Measurements from ENCODE around the gene BPIFB3. TPM values are rescaled to one million over a fixed set of nuclear protein-coding genes. Genes with fewer than 3 reads are reported as not detected.
A peak's percentile ranks its signal among the peaks of the same experiment; 100 is the strongest.
"Not testable (repeated sequence)": the region's sequence is repeated elsewhere in the genome, so short reads cannot be mapped to it uniquely, and the experiment has no call there.

Gene BPIFB3
- total RNA-seq, 1 experiment from 2014 or later, result not detected

DNA sequence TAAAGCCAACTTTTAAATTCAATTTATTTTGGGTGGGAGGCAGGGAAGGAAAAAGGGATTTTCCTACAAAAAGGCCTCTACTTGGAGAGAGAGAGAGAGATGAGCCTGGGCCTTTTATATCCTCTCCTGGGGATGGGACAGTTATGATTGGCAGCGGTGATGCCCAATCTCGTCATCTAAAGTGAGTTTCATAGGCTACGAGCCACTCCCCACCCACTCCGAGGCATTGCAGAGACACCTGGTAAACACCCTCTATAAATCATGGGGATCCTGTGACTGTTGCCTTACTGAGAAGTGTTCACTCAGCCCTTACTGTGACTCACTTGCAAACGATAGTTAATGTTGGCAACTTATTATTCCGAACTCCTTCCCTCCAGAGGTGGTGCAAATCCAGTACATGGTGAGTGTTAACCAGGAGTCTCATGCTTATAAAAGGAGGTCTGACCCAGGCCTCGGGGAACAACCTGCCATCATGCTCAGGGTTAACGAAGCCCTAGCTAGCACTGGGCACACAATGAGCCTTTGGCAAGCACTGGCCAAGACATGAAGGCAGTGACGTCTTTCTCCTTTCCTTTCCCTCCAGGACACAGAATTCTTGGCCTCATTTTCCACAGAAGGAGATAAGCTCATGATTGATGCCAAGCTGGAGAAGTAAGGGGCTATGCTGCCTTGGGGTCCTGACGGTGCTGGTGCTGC is 46.3 kb downstream of the BPIFB3 start:
- in situ Hi-C loops (cut with HindIII; ENCODE audit: low pct_unique_long_range_greater_than_20kb, low sequenced_read_pairs), result no loop called here

DNA sequence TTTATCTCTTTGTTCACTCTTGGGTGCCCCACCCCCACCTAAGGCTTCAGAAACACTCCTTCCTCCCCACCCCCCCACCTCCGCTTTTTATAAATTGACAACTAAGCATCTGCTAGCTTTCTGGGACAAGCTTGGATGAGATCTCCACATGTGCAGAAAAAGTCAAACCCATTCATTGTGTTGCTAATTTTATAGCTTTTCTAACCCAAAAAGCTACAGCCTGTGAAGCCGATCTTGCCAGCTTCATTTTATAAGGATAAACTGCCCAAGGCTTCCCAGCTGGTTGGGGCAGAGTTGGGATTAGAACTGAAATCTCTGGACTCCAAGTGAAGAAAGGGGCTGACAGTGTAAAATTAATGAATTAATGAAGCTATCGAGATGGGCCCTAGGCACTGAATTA is 49.9 kb downstream of the BPIFB3 start:
- DNase-seq (ENCODE audit: low read depth), result no peak
- in situ Hi-C loops (cut with HindIII; ENCODE audit: low pct_unique_long_range_greater_than_20kb, low sequenced_read_pairs), result no loop called here

More for the DNA sequence above, 46.3 kb downstream of the BPIFB3 start:
- DNase-seq (ENCODE audit: low read depth), result peak; percentile 49

DNA sequence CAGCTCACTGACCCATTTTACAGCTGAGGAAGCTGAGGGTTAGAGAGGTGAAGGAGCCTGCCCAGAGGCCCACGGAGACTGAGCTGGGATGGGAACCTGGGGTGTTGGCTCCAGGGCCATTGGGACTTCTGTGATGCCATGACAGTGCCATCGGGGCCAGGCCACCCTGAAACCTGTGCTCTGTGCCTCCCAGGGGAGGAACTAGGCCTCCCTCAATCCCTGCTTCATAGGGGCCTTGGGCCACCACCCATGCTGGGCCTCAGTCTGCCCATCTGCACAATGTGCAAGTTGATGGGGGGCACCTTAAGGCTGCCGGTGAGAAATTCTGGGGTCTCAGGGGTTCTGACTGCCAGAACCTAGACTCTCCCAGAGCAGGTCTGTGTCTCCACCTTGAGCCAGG is 50.6 kb downstream of the BPIFB3 start:
- in situ Hi-C loops (cut with HindIII; ENCODE audit: low pct_unique_long_range_greater_than_20kb, low sequenced_read_pairs), result no loop called here
- no peak for DNase-seq (ENCODE audit: low read depth)

DNA sequence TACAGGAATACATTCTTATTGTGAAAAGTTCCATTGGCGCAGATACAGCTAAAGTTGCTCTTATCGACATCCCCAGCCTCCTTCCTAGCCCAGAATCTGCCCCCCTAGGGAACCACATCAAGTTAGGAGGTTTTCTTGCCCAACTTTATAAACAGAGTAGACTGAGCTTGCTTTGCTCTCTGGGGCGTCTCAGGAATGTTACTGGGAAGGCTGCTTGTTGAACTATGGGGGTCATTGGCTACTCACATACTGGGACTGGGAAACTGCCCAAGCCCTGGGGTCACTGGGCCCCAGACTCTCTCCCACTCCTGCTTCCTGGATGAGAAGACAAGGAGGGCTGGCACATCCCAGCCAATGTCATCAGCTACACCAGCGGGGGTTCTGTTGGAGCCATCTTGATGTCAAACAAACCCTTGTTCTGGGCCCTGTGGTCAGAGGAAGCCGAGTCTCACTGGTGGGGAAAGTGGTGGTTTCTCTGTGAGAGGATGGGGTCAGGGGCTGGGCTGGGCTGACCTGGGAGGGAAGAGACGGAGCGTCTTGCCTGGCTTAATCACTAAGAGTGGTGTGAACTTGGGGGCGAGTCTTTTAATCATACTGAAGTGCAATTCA is 51.7 kb downstream of the BPIFB3 start:
- in situ Hi-C loops (cut with HindIII; ENCODE audit: low pct_unique_long_range_greater_than_20kb, low sequenced_read_pairs), result no loop called here
- no peak for DNase-seq (ENCODE audit: low read depth)

DNA sequence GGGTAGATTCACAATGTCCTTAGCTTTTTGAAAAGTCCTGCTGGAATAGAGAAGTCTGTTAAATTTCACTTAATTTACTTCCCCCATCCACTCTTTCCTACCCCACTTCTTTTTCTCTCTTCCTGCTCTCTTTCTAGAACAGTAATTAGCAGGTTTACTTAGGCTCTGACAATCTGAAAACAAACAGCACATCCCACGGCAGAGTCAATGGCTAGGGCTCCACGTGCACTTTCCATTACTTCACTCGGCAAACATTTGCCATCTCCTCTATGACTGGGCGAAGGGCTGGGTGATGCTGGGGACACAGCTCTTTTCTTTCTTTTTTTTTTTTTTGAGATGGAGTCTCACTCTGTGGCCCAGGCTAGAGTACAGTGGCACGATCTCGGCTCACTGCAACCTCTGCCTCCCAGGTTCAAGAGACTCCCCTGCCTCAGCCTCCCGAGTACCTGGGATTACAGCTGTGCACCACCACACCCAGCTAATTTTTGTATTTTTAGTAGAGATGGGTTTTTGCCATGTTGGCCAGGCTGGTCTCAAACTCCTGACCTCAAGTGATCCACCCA is 52.4 kb downstream of the BPIFB3 start:
- DNase-seq (ENCODE audit: low read depth); in situ Hi-C loops (cut with HindIII; ENCODE audit: low pct_unique_long_range_greater_than_20kb, low sequenced_read_pairs): not testable (repeated sequence)

DNA sequence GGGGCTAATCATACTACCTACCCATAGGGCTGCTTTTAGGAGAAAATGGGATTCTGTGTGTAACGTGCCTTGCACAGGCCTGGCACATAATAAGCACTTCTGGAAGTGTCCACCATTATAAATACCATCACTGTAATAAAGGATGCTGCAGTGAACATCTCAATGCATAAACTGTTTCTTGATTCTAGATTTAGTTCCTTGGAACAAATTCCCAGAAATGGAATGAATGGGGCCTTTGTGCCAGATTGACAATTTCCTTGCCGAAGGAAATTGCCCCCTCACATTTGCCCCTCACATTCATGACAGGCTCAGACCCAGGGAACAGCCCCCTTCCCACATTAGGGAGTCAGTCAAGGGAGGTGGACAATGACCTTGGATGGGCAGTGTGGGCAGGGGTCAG is 55.0 kb downstream of the BPIFB3 start:
- in situ Hi-C loops (cut with HindIII; ENCODE audit: low pct_unique_long_range_greater_than_20kb, low sequenced_read_pairs), result no loop called here
- no peak for DNase-seq (ENCODE audit: low read depth)

DNA sequence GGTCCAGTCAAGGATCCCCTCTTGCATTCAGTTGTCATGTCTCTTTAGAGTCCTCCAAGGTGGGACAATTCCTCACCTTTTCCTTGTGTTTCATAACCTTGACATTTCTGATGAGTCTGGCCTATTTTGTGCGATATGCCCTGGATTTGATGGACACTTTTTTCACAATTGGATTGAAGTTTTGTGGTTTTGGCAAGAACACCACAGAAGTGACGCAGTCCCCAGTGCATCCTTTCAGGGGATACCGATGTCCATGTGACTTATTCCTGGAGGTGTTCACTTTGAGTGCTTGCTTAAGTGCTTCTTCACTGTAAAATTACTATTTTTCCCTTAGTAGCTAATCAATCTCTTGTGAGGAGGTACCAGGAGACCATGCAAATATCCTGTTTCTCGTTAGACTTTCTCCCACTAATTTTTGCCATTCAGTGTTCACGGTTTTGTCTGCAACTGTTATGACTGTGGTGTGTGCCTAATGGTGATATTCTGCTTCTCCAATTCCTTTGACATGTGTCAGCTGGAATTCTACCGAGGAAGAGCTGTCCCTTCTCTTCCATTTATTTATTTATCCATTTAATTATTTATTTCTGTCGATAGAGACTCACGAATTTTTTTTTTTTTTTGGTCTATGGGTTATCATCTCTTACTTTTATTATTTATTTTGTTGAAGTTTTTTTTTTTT is 56.6 kb downstream of the BPIFB3 start:
- DNase-seq (ENCODE audit: low read depth), result no peak
- in situ Hi-C loops (cut with HindIII; ENCODE audit: low pct_unique_long_range_greater_than_20kb, low sequenced_read_pairs), result no loop called here

DNA sequence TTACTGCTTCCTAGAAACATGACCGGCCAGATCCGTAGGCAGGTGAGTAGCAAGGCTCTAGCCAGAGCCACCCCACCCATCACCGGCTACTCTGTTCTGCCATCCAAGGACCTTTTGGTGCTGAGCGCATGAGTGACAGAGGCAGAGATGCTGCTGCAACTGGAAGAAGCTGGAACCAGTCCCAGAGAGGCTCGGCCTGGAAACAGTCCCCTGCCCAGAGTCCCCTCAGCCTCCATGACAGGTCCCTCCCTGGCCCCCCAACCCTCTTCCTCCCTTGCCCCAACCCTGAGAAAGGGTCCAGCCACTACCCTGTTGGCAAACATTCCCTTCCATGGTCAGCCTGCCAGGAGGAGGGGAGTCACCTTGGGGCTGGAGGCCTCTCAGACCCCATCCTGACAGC is 57.6 kb downstream of the BPIFB3 start:
- no peak for DNase-seq (ENCODE audit: low read depth)
- in situ Hi-C loops (cut with HindIII; ENCODE audit: low pct_unique_long_range_greater_than_20kb, low sequenced_read_pairs), result no loop called here

DNA sequence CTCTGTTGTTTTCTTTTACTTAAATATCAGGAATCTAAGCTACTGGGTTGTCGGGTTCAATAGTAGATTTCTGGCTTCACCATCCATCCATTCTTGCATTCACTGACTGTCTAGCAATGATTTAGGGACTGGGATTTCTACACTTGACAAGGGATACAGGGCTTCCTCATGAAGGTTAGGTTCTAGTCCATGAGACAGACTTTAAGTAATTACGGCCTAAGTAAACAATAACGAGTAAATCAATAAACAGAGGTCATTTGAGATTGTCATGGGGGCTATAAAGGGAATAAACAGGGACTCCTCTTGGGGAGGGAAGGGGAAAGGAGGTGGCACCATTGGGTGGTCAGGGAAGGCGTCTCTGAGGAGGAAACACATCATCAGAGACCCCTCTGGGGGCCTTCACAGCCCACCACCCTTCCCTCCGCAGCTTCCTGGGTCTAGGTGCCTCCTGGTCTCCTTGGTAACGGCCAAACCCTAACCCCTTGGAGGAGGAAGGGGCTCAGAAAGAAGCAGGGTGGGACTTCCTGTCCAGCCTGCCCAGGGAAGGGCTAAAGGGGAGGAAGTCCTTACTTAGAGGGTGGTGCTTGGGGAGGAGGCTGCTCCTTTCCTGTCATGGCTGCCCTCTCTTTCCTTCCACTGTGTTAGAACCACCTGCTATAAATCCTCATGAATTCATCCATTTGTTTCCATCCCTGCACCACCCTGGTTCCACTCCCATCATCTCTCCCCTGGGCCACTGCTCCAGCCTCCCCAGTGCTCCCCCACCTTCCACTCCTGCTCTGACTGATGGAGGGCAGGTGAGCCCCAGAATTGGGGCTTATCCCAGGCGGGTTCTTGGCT is 59.1 kb downstream of the BPIFB3 start:
- no peak for DNase-seq (ENCODE audit: low read depth)
- in situ Hi-C loops (cut with HindIII; ENCODE audit: low pct_unique_long_range_greater_than_20kb, low sequenced_read_pairs), result no loop called here

DNA sequence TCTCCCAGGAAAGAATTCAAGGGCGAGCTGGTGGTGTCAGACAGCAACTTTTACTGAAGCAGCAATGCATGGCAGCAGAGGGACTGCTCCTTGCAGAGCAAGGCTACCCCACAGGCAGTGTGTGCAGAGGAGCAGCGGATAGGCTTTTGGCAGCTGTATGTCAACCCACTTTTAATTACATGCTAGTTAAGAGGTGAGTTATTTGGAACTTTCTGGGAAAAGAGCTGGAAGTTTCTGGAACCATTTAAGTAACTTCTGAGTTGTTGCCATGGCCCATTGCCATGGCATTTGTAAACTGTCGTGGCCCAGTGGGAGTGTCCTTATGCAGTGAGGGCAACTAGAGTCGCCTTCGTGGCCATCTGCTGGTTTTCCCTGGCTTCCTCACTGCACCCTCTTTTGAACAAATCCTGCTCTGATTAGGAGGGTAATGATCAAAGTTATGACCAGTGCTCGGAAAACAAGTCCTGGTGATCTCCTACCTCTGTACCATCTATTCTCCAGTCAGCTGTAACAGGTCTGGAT is 59.7 kb downstream of the BPIFB3 start:
- in situ Hi-C loops (cut with HindIII; ENCODE audit: low pct_unique_long_range_greater_than_20kb, low sequenced_read_pairs), result no loop called here

DNA sequence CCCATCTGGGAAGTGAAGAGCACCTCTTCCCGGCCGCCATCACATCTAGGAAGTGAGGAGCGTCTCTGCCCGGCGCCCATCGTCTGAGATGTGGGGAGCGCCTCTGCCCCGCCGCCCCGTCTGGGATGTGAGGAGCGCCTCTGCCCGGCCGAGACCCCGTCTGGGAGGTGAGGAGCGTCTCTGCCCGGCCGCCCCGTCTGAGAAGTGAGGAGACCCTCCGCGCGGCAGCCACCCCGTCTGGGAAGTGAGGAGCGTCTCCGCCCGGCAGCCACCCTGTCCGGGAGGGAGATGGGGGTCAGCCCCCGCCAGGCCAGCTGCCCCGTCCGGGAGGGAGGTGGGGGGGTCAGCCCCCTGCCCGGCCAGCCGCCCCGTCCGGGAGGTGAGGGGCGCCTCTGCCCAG is 61.8 kb downstream of the BPIFB3 start:
- in situ Hi-C loops (cut with HindIII; ENCODE audit: low pct_unique_long_range_greater_than_20kb, low sequenced_read_pairs); DNase-seq (ENCODE audit: low read depth): not testable (repeated sequence)

More for the DNA sequence above, 59.7 kb downstream of the BPIFB3 start:
- no peak for DNase-seq (ENCODE audit: low read depth)

DNA sequence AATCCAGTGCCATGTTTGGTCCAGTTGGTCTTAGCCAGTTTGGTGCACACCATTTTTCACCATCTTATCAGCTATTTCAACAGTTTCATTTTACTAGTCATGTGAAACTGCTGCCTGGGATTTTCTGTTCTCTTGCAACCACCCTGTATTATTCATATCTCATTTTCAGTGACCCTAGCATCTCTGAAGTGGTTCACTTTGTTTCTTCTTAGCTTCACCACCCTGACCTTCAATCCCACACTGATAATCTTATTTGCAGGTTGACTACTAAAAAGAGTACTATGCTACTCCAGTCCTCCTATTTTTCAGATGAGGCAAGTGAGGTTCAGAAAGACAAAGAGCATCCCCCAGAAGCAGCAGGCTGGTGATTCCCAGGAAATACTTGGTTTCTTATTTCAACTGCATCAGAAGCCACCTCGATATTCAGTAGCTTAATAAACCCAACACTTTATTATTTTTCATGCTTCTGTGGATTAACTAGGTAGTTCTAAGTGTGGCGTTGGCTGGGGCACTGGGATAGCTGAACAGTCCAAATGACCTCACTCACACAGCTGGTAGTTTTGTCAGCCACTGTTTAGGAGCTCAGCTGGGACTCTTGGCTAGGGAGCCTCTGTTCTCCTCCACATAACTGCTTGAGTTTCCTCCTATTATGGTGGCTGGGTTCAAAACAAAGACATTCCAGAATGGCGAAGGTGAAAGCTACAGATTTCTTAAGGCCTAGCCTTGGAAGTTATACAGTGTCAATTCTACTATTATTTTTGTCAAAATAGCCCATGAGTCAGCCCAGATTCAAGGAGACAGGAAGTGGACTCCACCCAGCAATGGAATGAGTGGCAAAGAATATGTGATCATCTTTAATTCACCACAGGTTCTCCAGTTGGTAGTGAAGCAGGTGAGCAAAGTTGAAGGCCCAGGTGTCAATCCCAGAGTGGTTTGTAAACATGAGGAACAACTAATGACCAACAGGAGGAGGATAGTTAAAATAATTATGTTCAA is 66.3 kb downstream of the BPIFB3 start:
- no peak for DNase-seq (ENCODE audit: low read depth)

DNA sequence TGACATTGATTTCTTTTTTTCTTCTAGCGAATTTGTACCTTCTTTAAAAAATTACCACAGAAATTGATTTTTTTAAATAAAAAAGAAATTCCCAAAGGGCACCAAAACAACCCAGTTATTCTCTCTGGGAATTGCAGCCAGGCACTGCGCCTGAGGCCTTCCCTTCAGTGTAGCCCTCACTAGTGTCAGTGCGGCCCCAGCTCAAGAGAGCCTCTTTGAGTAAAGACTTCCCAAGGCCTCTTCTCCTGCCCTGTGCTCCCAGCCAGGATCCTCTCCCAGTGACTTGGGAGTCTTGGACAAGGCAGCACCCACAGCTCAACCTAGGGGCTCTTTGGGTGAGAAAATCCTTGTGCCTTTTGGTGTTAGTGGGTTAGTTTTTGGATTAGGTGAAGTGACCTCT is 67.2 kb downstream of the BPIFB3 start:
- in situ Hi-C loops (cut with HindIII; ENCODE audit: low pct_unique_long_range_greater_than_20kb, low sequenced_read_pairs), result no loop called here
- no peak for DNase-seq (ENCODE audit: low read depth)

More for the DNA sequence above, 66.3 kb downstream of the BPIFB3 start:
- in situ Hi-C loops (cut with HindIII; ENCODE audit: low pct_unique_long_range_greater_than_20kb, low sequenced_read_pairs), result no loop called here

DNA sequence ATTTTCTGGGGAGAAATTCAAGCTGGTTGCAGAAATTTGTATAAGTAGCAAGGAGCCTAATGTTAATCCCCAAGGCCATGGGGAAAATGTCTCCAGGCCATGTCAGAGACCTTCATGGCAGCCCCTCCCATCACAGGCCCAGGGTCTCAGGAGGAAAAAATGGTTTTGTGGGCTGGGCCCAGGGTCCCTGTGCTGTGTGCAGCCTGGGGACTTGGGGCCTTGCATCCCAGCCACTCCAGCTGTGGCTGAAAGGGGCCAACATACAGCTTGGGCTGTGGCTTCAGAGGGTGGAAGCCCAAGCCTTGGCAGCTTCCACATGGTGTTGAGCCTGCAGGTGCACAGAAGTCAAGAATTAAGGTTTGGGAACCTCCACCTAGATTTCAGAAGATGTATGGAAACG is 68.6 kb downstream of the BPIFB3 start:
- DNase-seq (ENCODE audit: low read depth); in situ Hi-C loops (cut with HindIII; ENCODE audit: low pct_unique_long_range_greater_than_20kb, low sequenced_read_pairs): not testable (repeated sequence)
